ENCODE data around the gene FOXA3. TPM values are rescaled to one million over a fixed set of nuclear protein-coding genes. Genes with fewer than 3 reads are reported as not detected.
A peak's percentile ranks its signal among the peaks of the same experiment; 100 is the strongest.

Gene FOXA3
- total RNA-seq, 6 experiments from 2014 or later, result 18.2 to 36.1 (median 25.3) TPM

DNA sequence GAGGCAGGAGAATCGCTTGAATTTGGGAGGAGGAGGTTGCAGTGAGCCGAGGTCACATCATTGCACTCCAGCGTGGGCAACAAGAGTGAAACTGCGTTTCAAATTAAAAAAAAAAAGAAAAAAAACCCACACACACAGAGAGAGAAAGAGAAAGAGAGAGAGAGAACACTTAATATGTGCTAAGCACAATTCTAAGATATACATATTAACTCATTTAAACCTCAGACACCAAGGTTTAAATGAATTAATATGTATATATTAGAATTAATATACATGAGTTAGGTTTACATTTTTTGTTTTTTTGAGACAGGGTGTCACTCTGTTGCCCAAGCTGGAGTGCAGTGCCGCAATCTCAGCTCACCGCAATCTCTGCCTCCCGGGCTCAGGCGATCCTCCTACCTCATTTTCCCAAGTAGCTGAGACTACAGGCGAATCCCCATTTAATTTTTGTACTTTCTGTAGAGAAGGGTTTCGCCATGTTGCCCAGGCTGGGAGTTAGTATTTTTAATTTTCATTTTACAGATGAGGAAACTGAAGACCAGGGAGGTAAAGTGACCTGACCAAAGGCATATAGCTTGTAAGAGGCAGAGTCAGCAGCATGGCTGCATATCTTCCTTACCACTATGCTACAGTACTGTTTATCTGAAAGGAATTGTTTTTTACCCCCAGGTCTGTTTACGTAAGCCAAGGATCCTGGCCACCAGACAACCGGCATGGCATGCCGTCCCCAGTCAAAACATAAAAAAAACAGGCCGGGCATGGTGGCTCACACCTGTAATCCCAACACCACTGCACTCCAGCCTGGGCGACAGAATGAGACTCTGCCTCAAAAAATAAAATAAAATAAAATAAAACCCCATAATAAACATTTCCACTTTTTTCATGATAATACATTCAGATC is 3.5 kb upstream of the FOXA3 start:
- Histone ChIP-seq H3K9me3 (no peaks in the 10 kb centered on the region), H3K27me3 (no peaks in the 10 kb centered on the region), H3K4me1 (peaks cover 0 to 27% (median 9%) of the 10 kb centered on the region in 4 donors), H3K4me3 (no peak overlapping the region), H3K36me3 (peaks cover 0 to 19% (median 1%) of the 10 kb centered on the region in 4 donors), H3K27ac (peak overlapping the region in 2 of 3 donors; percentile 15 to 41)
- TF ChIP-seq CTCF (IDR thresholded peaks at IDR 0.05) (no peak), POLR2A (IDR thresholded peaks at IDR 0.05) (no peak)
- DNase-seq (no peak), ATAC-seq (no peak)
- 83% methylated on average over 13 of the region's 15 CpGs for WGBS (ENCODE audit: insufficient coverage, low coverage, low lambda C conversion rate, missing lambda C conversion rate)
- intact Hi-C loops (cut with DNase I), result no loop called here

- TF ChIP-seq CTCF (IDR thresholded peaks at IDR 0.05), result no peak
- TF ChIP-seq POLR2A (IDR thresholded peaks at IDR 0.05), result no peak
- DNase-seq (no peak), ATAC-seq (no peak)
- WGBS (ENCODE audit: insufficient coverage, low coverage, low lambda C conversion rate, missing lambda C conversion rate), result under 1% methylated on average over 11 of the region's 11 CpGs
- Histone ChIP-seq H3K4me1 (peaks cover 0 to 37% (median 12%) of the 10 kb centered on the region in 4 donors), H3K4me3 (peak overlapping the region; percentile 82 to 98 (median 92)), H3K36me3 (peaks cover 0 to 14% (median 1%) of the 10 kb centered on the region in 4 donors), H3K9me3 (no peaks in the 10 kb centered on the region), H3K27me3 (no peaks in the 10 kb centered on the region), H3K27ac (peak overlapping the region; percentile 18 to 88 (median 84))
- intact Hi-C loops (cut with DNase I), result no loop called here
Observed at GRCh38 chr19:45862271-45862563, 1.9 kb upstream of the FOXA3 start.

GRCh38 chr19:45862564-45863334 is 1.4 kb upstream of the FOXA3 start, which contains the start of gene SYMPK:
Gene SYMPK, minus strand, starts transcription at chr19:45863147. Its CDS starts 8,652 bp downstream, at chr19:45854495.
- H3K4me1 ChIP-seq, result peaks cover 0 to 37% (median 12%) of the 10 kb centered on the region in 4 donors
- peak; percentile 88 to 94 (median 89) for ATAC-seq
- TF ChIP-seq CTCF (IDR thresholded peaks at IDR 0.05) (peak in 1 of 4 donors; percentile 4), POLR2A (IDR thresholded peaks at IDR 0.05) (peak; percentile 58)
- no peaks in the 10 kb centered on the region for H3K27me3 ChIP-seq
- peaks cover 0 to 14% (median 1%) of the 10 kb centered on the region in 4 donors for H3K36me3 ChIP-seq
- peak within 1 kb of the TSS; percentile 75 to 88 (median 84) for H3K27ac ChIP-seq
- peak; percentile 99 for DNase-seq
- H3K4me3 ChIP-seq, result peak within 1 kb of the TSS; percentile 82 to 98 (median 92)
- WGBS (ENCODE audit: insufficient coverage, low coverage, low lambda C conversion rate, missing lambda C conversion rate), result under 1% methylated on average over 32 of the region's 65 CpGs
- H3K9me3 ChIP-seq, result no peaks in the 10 kb centered on the region
- intact Hi-C loops (cut with DNase I), result no loop called here

DNA sequence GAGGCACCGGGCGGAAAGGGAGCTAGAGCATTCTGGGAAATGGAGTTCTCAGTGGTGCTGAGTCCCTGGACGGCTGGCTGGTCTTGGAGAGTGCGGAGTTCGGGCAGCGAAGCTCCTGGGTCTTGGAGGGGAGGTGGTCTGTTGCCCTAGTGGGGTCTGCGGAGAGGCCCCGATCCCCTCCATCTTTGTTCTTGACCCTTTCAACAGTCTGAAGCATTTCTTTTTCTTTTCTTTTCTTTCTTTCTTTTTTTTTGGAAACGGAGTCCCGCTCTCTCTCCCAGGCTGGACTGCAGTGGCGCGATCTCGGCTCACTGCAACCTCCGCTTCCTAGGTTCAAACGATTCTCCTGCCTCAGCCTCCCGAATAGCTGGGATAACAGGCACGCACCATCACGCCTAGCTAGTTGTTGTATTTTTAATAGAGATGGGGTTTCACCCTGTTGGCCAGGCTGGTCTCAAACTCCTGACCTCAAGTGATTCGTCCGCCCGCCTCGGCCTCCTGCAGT is 739 bp upstream of the FOXA3 start:
- no peaks in the 10 kb centered on the region for H3K9me3 ChIP-seq
- ATAC-seq (peak in 1 of 4 donors; percentile 0), DNase-seq (no peak)
- H3K4me1 ChIP-seq, result peaks cover 0 to 37% (median 12%) of the 10 kb centered on the region in 4 donors
- no peaks in the 10 kb centered on the region for H3K27me3 ChIP-seq
- 9% methylated on average over 19 of the region's 22 CpGs for WGBS (ENCODE audit: insufficient coverage, low coverage, low lambda C conversion rate, missing lambda C conversion rate)
- peaks cover 0 to 11% (median 1%) of the 10 kb centered on the region in 4 donors for H3K36me3 ChIP-seq
- H3K4me3 ChIP-seq, result peak overlapping the region; percentile 82 to 98 (median 92)
- TF ChIP-seq POLR2A (IDR thresholded peaks at IDR 0.05), result peak; percentile 28
- no peak for TF ChIP-seq CTCF (IDR thresholded peaks at IDR 0.05)
- H3K27ac ChIP-seq, result peak overlapping the region in 2 of 3 donors; percentile 32 to 62
- intact Hi-C loops (cut with DNase I), result no loop called here
